HG02610 (cell line): ENCODE results near the gene CNTN4.
A peak's percentile ranks its signal among the peaks of the same experiment; 100 is the strongest.

Experiments
- ATAC-seq: cut with Tn5 transposase; IDR thresholded peaks from one replicate; pipeline ENCODE4 v1.9.1; 2021; ENCODE audit warnings: mild to moderate bottlenecking, moderate library complexity; ENCODE audit not compliant: unreplicated experiment

Gene CNTN4

GRCh38 chr3:2657971-2658370, 559.3 kb downstream of the CNTN4 start:
- no peak for ATAC-seq

- ATAC-seq, result no peak
These were observed 561.2 kb downstream of the CNTN4 start for GRCh38 chr3:2659896-2660295.

GRCh38 chr3:2661078-2661477, 562.4 kb downstream of the CNTN4 start:
- no peak for ATAC-seq

GRCh38 chr3:2677501-2677900, 578.8 kb downstream of the CNTN4 start:
- ATAC-seq, result no peak

DNA sequence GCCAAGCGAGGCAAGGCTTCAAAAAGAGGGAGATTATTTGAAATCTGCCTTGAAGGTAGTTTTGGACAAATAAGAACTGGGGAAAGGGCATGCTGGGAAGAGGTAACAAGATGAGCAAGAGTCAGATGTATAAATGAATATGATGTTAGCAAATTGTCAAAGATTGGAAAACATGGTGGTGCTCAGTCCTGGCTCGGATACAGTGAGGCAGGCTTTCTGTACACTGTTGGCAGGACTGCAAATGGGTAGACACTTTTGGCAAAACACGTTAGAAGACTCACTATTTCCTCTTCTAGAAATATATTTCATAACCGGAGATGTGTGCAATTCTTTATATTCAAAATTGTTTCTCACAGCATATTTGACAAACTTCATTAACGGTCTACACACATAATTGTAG, 581.6 kb downstream of the CNTN4 start:
- no peak for ATAC-seq

DNA sequence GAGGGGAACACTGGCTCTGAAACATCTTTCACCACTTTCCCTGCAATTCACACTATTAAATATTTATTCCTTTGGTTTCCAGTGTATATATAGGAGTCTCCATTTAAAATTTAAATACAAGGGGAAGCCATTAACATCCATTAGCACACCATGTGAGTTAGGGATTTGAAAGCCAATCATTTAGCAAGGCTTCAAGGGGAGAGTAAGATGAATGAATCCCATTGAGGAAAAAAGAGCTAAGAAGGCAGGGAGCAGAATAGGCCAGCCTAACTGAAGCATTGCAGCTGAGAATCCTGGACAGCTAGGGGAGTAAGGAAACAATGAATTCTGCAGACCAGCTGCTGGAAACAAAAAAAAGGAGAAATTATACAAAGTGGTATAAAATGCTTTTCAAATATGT, 585.4 kb downstream of the CNTN4 start:
- ATAC-seq, result no peak

DNA sequence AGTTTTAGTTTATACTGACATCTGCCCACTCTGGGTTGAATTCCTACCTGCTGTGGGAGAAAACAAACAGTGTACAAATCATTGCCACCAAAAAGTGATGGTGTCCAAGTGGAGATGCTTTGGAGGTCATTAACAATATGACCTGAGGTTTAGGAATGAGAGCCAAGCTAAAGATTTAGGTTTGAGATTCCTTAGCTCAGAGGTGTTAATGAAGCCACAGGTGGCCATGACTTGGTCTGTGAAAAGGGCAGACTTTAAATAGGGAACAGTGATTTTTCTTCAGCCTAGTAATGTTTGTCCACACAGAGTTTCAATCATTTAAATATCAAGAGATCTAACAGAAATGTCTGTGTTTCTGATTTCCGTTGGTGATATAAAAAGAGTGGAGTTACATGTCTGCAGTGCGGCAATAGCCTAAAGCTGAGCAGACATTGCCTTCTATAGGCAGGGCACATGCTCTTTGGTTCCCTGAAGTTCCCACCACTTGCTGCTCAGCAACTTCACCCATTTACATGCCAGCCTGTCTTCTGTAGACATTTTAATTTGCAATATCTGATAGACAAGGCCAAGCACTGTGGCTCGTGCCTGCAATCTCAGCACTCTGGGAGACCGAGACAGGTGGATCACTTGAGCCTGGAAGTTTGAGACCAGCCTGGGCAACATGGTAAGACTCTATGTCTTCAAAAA, 588.3 kb downstream of the CNTN4 start:
- no peak for ATAC-seq

- no peak for ATAC-seq
These were observed 598.9 kb downstream of the CNTN4 start for GRCh38 chr3:2697589-2697988.

DNA sequence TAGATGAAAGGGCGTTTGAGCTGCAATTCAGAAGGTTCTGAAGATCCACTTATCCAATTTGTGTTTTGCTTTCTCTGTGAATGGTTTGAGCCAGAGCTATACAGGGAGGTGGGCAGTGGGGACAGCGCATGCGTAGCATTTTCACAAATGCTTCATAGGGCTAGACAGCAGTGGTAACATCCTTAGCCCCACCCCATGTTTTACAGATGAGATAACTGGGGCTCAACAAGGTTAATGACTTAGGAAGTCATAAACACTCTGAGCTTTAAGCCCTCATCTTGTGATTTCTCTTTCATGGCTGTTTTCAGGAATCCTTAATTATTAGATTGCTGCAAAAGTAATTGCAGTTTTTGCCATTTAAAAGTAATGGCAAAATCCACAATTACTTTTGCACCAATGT, 602.8 kb downstream of the CNTN4 start:
- ATAC-seq, result no peak

GRCh38 chr3:2706144-2706835, 607.6 kb downstream of the CNTN4 start:
- ATAC-seq, result no peak

DNA sequence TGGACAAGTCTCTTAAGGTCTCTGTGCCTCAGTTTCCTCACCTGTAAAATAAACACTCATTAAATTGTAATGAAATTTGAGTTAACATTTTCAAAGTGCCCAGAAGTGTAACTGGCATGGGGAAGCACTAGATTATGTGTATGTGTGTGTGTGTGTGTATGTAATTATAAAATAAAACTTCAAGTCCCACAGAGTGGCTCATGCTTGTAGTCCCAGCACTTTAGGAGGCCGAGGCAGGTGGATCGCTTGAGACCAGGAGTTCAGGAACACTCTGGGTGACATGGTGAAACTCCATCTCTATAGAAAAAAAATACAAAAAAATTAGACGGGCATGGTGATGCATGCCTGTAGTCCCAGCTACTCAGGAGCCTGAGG, 608.2 kb downstream of the CNTN4 start:
- no peak for ATAC-seq

GRCh38 chr3:2711081-2711480, 612.4 kb downstream of the CNTN4 start:
- no peak for ATAC-seq

- ATAC-seq, result no peak
These were observed 615.3 kb downstream of the CNTN4 start for GRCh38 chr3:2713923-2714322.

DNA sequence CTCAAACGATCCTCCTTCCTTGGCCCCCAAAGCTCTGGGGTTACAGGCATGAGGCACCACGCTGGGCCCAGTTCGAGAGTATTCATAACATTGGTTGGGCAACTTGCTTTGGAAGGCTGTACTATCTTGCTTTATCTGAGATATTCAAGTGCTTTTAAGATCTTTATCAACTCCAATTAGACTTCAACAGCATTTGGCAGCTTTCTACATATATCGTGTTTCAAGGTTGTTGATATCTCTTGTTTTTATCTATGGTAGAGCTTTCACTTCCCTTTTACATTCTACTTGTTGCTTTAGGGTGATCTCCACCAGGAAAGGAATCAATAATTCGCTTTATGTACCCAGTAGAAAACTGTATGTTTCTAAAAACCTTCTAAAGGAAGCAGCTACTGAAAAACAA, 616.2 kb downstream of the CNTN4 start:
- ATAC-seq, result no peak

DNA sequence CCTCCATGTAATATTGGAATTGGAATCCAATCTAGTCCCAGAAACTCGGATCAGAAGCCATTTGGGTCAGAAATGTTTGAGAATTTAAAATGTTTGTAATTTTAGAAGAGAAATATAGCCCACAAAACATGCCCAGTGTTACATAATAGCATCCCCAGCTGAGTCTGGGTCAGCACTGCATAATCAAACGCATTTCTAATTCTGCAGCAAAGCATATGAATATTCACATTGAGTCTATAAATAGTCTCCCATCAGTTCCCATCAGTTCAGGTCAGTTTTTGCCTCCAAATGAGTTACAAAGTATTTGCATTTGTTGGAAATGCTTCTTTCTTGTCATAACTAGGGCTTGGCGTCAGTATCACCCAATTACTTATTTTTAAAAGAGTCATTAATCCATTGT, 628.4 kb downstream of the CNTN4 start:
- no peak for ATAC-seq

DNA sequence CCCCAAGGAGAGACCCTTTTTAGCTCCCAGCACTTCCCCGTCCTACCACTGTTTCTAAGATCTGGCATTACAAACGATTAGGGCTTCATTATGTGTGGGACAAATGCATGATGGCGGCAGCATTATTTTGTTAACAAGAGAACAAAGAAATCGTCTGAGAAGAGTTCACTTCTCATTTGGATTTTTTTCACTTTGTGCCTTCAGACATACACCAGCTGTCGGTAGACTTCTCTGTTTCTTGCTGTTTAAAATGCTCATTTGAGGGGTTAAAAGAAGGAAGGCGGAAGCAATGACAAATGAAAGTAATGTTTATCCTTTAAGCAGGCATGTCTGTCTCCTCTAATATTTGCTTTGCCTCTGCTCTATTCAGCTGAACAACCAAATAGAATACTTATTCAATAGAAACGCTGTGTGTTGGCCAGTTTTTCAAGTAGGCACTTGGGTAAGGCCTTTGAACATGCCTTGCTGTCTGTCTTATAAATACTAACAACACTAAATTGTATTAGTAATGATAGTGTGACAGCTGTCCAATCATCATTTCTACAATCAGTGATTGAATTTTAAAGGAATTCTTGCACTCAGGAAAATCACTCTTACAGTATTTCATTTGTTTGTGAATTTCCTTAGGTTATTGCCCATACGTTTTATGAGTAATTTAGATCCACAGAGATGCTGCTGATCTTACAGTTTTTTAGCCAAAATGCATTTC, 629.1 kb downstream of the CNTN4 start:
- ATAC-seq, result no peak

DNA sequence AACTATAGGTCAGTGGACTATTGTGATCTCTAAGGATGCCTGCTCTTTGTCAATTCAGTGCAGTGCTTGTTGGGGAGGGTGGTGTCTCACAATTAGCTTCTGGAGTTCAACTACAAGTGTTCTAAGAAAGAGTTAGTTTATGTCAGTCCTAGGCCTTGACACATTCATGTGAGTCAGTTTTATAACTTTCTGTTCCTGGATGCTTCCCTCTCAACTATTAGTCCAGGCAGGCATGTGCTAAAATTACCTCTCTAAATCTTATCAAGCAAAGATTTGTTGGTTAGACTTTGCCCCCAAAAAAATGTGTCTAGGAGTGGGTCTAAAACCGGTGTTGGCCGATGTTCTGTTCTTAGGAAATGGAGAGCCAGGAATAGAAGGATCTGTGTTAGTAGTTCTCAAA, 633.2 kb downstream of the CNTN4 start:
- no peak for ATAC-seq

DNA sequence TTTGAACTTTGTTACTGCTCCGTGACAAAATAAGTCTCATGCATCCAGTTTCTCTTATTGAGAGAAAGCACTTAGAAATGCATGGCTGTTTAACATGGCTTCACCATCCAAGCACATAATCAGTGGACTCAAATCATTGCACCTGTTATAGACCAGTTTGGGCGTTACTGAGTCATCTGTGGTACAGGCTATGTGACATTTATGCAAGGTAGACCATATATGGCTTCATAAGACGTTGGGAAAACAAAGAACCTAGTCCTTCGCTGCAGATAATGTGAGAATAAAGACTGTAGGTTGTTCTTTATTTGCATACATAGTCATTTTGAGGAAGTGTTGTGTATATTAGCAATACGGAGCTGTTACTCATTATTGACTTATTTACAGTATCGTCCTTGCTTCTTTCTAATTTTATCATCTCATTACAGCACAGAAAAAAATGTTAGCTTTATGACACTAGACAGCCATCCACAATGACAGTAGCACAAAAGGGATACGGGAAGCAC, 636.8 kb downstream of the CNTN4 start:
- ATAC-seq, result no peak

- ATAC-seq, result no peak
These were observed 642.9 kb downstream of the CNTN4 start for GRCh38 chr3:2741516-2741915.

DNA sequence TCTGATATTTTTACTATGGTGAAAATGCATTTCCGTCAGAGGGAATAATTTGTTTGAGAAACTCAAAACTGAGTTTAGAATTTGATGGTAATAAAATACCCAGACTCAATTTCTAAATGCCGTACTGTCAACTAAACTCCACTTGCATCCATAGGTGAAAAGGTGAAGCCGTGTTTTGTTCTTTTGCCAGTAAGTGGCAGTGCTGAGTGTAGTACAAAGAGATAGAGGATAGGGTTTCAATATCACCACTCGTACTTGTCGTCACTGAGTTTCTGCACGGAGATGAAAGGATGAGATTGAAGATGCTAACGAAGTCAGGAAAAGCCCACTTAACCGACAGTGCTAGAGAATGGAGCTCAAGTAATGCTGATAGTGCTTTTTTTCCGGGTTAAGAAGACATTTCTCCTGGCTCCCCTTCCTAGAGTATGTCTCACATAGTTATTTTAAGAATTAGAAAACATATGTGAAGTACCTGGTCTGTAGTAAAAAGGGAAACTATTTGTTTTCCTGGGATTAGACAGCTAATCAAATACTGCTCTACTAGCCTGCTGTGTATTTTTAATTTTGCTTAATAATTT, 666.4 kb downstream of the CNTN4 start:
- ATAC-seq, result peak; percentile 59

DNA sequence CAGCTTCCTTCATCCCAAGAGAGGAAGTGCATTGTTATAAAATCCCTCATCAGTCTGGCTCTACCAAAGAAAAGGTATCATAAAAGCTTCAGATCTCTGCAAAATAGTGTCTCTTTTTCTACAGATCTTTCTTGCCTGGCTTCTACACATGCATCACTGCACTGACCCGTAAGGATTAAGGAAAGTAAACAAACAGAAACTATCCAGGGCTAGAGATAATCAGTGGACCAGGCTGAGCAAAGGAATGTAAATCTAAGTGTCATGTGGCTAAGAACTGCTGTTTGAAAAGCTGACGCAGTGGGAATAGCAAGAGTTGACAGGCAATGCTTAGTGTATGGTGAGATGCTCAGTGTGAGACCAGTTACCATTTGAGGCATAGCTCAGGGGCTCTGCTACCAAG, 671.8 kb downstream of the CNTN4 start:
- no peak for ATAC-seq

DNA sequence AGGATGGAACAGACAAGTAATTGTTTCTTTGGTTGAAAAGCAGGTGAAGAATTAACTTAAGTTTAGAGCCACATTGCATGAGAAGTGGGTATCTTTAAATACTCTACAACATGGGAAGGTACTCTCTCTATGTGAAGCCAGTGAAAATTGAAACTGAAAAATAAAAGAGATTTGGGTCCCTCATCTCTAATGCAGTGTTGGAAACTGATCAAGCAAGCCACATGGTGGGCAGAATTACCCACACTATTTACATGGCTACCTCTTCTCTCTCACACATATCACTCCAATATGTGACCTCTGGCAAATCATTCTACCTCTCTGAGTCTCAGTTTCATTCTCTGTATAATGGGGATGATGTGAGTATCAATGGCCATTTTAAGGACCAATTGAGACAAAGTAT, 672.5 kb downstream of the CNTN4 start:
- no peak for ATAC-seq
